ENCODE measurements around the gene PHF23.
A peak's percentile ranks its signal among the peaks of the same experiment; 100 is the strongest.

PHF23 gene

GRCh38 chr17:7192271-7192937 is 46.9 kb downstream of the PHF23 start:
- no peak for DNase-seq (ENCODE audit: low read depth)
- H3K4me3 ChIP-seq (ENCODE audit: low read depth, low read length), result no peak overlapping the region
- no peak for TF ChIP-seq CTCF (conservative IDR thresholded peaks at IDR 0.05; ENCODE audit: low read depth, low read length)

- DNase-seq (ENCODE audit: low read depth), result peak; percentile 46
- TF ChIP-seq CTCF (conservative IDR thresholded peaks at IDR 0.05; ENCODE audit: low read depth, low read length), result no peak
- no peak overlapping the region for H3K4me3 ChIP-seq (ENCODE audit: low read depth, low read length)
Measured at GRCh38 chr17:7191571-7192270, 47.5 kb downstream of the PHF23 start.

- no peak for TF ChIP-seq CTCF (conservative IDR thresholded peaks at IDR 0.05; ENCODE audit: low read depth, low read length)
- DNase-seq (ENCODE audit: low read depth), result no peak
- no peak overlapping the region for H3K4me3 ChIP-seq (ENCODE audit: low read depth, low read length)
Measured at GRCh38 chr17:7191069-7191468, 48.2 kb downstream of the PHF23 start.

GRCh38 chr17:7190276-7190917 is 48.9 kb downstream of the PHF23 start:
- no peak for TF ChIP-seq CTCF (conservative IDR thresholded peaks at IDR 0.05; ENCODE audit: low read depth, low read length)
- no peak for DNase-seq (ENCODE audit: low read depth)
- H3K4me3 ChIP-seq (ENCODE audit: low read depth, low read length), result no peak overlapping the region

- TF ChIP-seq CTCF (conservative IDR thresholded peaks at IDR 0.05; ENCODE audit: low read depth, low read length), result peak; percentile 15
- H3K4me3 ChIP-seq (ENCODE audit: low read depth, low read length), result no peak overlapping the region
- DNase-seq (ENCODE audit: low read depth), result no peak
Measured at GRCh38 chr17:7186241-7186640, 53.0 kb downstream of the PHF23 start.
